ENCODE results near the gene IGLL5. TPM values are rescaled to one million over a fixed set of nuclear protein-coding genes. Genes with fewer than 3 reads are reported as not detected.

Gene IGLL5
- total RNA-seq, 2 experiments from 2014 or later = not detected

- ATAC-seq (no peak), DNase-seq (no peak)
- Mint-ChIP-seq H3K9me3 (ENCODE audit: low read depth) (no peaks in the 10 kb centered on the region), H3K4me3 (no peak overlapping the region), H3K27ac (no peak overlapping the region), H3K27me3 (peaks cover 7% of the 10 kb centered on the region), H3K4me1 (peaks cover 12% of the 10 kb centered on the region), H3K36me3 (ENCODE audit: low read depth) (no peaks in the 10 kb centered on the region)
- intact Hi-C loops (cut with DNase I, micrococcal nuclease) = no loop called here
- CTCF ChIA-PET = interaction anchor here (1.7 kb wide), 1 partner anchor 9 kb away, joined by 5 read pairs; no protein-coding TSS in a partner anchor
- POLR2A ChIA-PET = no interaction called here
Observed at GRCh38 chr22:22886546-22886945, 1.1 kb upstream of the IGLL5 start.

DNA sequence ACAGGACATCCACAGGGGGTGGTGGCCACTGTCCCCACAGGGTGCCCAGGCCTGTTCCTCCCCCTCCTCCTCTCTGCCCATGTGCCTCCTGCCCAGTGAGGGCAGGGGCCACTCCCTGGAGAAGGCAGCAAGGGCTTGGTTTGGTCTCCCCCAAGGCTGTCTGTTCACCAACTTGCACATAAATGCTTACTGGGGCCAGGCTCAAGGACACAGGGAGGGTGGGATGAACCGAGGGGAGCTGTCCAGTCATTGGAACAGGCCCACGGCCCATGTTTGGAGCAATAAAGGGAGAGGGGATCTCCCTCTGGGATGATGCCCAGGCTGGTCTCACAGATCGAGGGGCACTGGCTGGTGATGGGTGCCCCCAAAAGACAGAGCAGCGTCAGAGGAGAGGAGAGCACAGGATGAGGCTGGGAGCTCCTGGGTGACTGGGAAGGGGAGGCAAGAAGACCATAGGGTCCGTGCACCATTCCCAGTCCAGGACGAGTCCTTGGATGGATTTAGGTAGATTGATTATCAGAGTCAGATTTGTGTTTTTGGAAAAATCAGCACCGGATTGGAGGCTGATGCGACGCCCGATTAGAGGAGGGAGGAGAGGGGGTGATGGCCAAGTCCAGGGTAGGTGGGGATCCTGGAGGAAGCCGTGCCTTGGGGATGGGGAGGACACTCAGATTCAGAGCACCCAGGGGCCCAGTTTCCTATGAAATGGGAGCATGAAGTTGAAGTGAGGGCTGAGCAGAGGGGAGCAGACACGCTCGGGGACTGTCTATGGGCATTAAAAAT lies 1.1 kb downstream of the IGLL5 start:
- CTCF ChIA-PET = interaction anchor here (1.0 to 1.2 kb wide), 2 partner anchors 44 to 53 kb away, joined by 3 to 4 read pairs; no protein-coding TSS in a partner anchor
- POLR2A ChIA-PET = no interaction called here
- DNase-seq (no peak), ATAC-seq (no peak)
- peaks cover 18% of the 10 kb centered on the region for H3K27me3 Mint-ChIP-seq
- H3K4me1 Mint-ChIP-seq = peaks cover 12% of the 10 kb centered on the region
- H3K4me3 Mint-ChIP-seq = no peak overlapping the region
- H3K27ac Mint-ChIP-seq = no peak overlapping the region
- intact Hi-C loops (cut with DNase I, micrococcal nuclease) = no loop called here
- H3K9me3 Mint-ChIP-seq (ENCODE audit: low read depth) = no peaks in the 10 kb centered on the region
- no peaks in the 10 kb centered on the region for H3K36me3 Mint-ChIP-seq (ENCODE audit: low read depth)

- no peak for ATAC-seq
- H3K27ac Mint-ChIP-seq = no peak overlapping the region
- no peak for DNase-seq
- CTCF ChIA-PET = no interaction called here
- H3K4me1 Mint-ChIP-seq = peaks cover 4% of the 10 kb centered on the region
- POLR2A ChIA-PET = no interaction called here
- intact Hi-C loops (cut with DNase I, micrococcal nuclease) = no loop called here
- H3K4me3 Mint-ChIP-seq = no peak overlapping the region
- H3K36me3 Mint-ChIP-seq (ENCODE audit: low read depth) = no peaks in the 10 kb centered on the region
- no peaks in the 10 kb centered on the region for H3K9me3 Mint-ChIP-seq (ENCODE audit: low read depth)
- H3K27me3 Mint-ChIP-seq = peaks cover 18% of the 10 kb centered on the region
Observed at GRCh38 chr22:22890085-22890484, 2.5 kb downstream of the IGLL5 start.

GRCh38 chr22:22891139-22891621 lies 3.6 kb downstream of the IGLL5 start:
- DNase-seq (no peak), ATAC-seq (no peak)
- H3K4me1 Mint-ChIP-seq = no peaks in the 10 kb centered on the region
- ChIA-PET POLR2A (interaction anchor here (0.7 kb wide), 1 partner anchor 247 kb away, joined by 6 read pairs; no protein-coding TSS in a partner anchor), CTCF (interaction anchor here (1.1 kb wide), 1 partner anchor 64 kb away, joined by 4 read pairs; no protein-coding TSS in a partner anchor)
- H3K9me3 Mint-ChIP-seq (ENCODE audit: low read depth) = no peaks in the 10 kb centered on the region
- no peak overlapping the region for H3K4me3 Mint-ChIP-seq
- H3K27ac Mint-ChIP-seq = no peak overlapping the region
- intact Hi-C loops (cut with DNase I, micrococcal nuclease) = no loop called here
- no peaks in the 10 kb centered on the region for H3K36me3 Mint-ChIP-seq (ENCODE audit: low read depth)
- H3K27me3 Mint-ChIP-seq = peaks cover 16% of the 10 kb centered on the region

- H3K27me3 Mint-ChIP-seq = peaks cover 11% of the 10 kb centered on the region
- intact Hi-C loops (cut with DNase I, micrococcal nuclease) = no loop called here
- CTCF ChIA-PET = no interaction called here
Observed at GRCh38 chr22:22892096-22893052, 4.8 kb downstream of the IGLL5 start.

DNA sequence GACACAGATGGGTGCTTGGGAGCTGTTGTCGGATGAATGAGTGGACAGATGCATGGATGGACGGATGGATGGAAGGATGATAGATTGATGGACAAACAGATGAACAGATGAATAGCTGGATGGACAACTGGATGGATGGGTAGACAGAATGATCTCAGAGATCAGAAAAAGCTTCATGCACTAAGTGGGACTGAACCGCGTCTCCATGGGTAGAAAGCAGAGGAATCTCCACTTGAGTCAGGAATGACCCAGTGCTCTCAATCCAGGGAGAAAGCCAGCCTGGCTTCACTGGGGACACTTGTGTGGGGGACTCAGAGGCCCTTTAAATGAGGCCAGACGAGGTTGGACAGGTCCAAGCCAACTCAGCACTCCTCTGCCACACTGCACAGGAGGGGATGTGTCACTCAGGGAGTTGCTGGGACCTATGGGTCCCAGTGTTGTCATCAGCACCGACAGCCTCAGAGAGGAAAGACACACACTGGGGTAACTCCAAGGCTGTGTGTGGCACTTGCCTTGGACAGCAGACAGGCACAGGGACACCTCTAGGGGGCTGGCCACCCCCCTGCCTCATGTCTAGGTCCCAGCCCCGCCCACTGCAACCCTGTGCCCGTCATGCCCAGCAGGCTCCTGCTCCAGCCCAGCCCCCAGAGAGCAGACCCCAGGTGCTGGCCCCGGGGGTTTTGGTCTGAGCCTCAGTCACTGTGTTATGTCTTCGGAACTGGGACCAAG lies 5.6 kb downstream of the IGLL5 start:
- DNase-seq (no peak), ATAC-seq (no peak)
- Mint-ChIP-seq H3K27ac (no peak overlapping the region), H3K27me3 (peaks cover 11% of the 10 kb centered on the region), H3K4me1 (no peaks in the 10 kb centered on the region), H3K9me3 (ENCODE audit: low read depth) (no peaks in the 10 kb centered on the region), H3K4me3 (no peak overlapping the region), H3K36me3 (ENCODE audit: low read depth) (no peaks in the 10 kb centered on the region)
- POLR2A ChIA-PET = no interaction called here
- intact Hi-C loops (cut with DNase I, micrococcal nuclease) = no loop called here
- CTCF ChIA-PET = no interaction called here

More at GRCh38 chr22:22892096-22893052, 4.8 kb downstream of the IGLL5 start:
- Mint-ChIP-seq H3K9me3 (ENCODE audit: low read depth) (no peaks in the 10 kb centered on the region), H3K4me3 (no peak overlapping the region), H3K36me3 (ENCODE audit: low read depth) (no peaks in the 10 kb centered on the region), H3K27ac (no peak overlapping the region), H3K4me1 (no peaks in the 10 kb centered on the region)
- DNase-seq (no peak), ATAC-seq (no peak)
- POLR2A ChIA-PET = no interaction called here

GRCh38 chr22:22893891-22894739 lies 6.5 kb downstream of the IGLL5 start:
- Mint-ChIP-seq H3K4me1 (no peaks in the 10 kb centered on the region), H3K36me3 (ENCODE audit: low read depth) (no peaks in the 10 kb centered on the region), H3K27me3 (peaks cover 11% of the 10 kb centered on the region), H3K4me3 (no peak overlapping the region), H3K9me3 (ENCODE audit: low read depth) (no peaks in the 10 kb centered on the region), H3K27ac (no peak overlapping the region)
- intact Hi-C loops (cut with DNase I, micrococcal nuclease) = no loop called here
- ATAC-seq (no peak), DNase-seq (no peak)
- CTCF ChIA-PET = interaction anchor here (1.0 to 1.6 kb wide), 2 partner anchors 10 to 48 kb away, joined by 3 read pairs; no protein-coding TSS in a partner anchor
- POLR2A ChIA-PET = no interaction called here

GRCh38 chr22:22894740-22895731 lies 7.4 kb downstream of the IGLL5 start:
- Mint-ChIP-seq H3K27ac (no peak overlapping the region), H3K27me3 (peaks cover 11% of the 10 kb centered on the region), H3K4me3 (no peak overlapping the region), H3K9me3 (ENCODE audit: low read depth) (no peaks in the 10 kb centered on the region), H3K4me1 (no peaks in the 10 kb centered on the region), H3K36me3 (ENCODE audit: low read depth) (no peaks in the 10 kb centered on the region)
- intact Hi-C loops (cut with DNase I, micrococcal nuclease) = no loop called here
- DNase-seq (no peak), ATAC-seq (no peak)
- CTCF ChIA-PET = interaction anchor here (1.0 to 1.6 kb wide), 2 partner anchors 11 to 47 kb away, joined by 3 read pairs; no protein-coding TSS in a partner anchor
- POLR2A ChIA-PET = no interaction called here

DNA sequence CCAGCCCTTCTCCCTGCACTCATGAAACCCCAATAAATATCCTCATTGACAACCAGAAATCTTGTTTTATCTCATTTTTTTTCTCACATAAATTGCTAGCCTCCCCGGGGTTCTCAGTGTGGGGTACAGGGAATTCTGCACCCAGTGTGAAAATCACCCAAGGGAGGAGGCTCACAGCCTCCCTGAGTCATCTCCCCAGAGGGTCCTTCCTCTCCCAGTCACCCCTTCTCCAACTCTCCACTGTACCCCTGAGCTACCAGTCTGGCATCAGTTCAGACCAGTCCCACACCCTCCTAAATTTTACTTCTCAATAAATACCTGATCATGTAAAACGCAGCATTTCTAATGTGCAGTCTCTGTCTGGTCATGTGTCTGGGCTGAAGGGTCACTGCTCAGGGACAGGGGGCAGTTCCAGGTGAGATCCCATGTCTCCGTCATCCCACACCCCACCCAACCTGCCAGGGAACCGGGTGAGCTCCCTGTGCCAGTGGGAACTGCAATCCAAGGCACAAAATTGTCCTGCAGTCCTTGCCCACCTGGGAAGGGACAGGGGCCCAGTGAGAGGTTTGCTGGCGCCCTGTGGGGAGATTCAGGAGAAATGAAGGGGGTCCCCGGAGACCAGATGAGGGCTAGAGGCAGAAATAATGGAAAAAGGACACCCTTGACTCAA lies 8.3 kb downstream of the IGLL5 start:
- Mint-ChIP-seq H3K27me3 (peaks cover 11% of the 10 kb centered on the region), H3K4me3 (no peak overlapping the region), H3K27ac (no peak overlapping the region), H3K36me3 (ENCODE audit: low read depth) (no peaks in the 10 kb centered on the region), H3K4me1 (no peaks in the 10 kb centered on the region), H3K9me3 (ENCODE audit: low read depth) (no peaks in the 10 kb centered on the region)
- ATAC-seq = no peak
- CTCF ChIA-PET = interaction anchor here (2.6 kb wide), 1 partner anchor 19 kb away, joined by 6 read pairs; no protein-coding TSS in a partner anchor
- POLR2A ChIA-PET = no interaction called here
- intact Hi-C loops (cut with DNase I, micrococcal nuclease) = no loop called here
- DNase-seq = no peak
